Activated CD8-positive, alpha-beta memory T cell treated with anti-CD3 and anti-CD28 coated beads, Interleukin-2, amount 50 U/mL, for 1 hour (primary cell): ENCODE results near the gene BCOR.

Source experiments
- DNase-seq: peaks from one replicate; pipeline ENCODE4 v3.0.0-alpha.2; 2020; ENCODE audit errors: extremely low read depth

BCOR gene

DNA sequence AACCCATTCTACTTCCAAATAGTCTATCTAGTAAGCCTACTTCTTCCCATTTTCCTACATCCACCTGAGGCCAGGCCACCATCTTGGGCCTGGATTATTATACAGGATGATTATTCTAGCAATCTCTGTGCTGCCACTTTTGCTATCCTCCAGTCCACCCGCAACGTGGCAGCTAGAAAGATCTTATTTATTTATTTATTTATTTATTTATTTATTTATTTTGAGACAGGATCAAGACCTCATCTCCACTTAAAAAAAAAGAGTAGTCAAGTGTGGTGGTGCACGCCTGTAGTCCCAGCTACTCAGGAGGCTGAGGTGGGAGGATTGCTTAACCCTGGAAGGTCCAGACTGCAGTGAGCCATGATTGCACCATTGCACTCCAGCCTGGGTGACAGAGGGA, 15.2 kb upstream of the BCOR start:
- no peak for DNase-seq

- DNase-seq: no peak
These were observed 14.1 kb upstream of the BCOR start for GRCh38 chrX:40111868-40112267.

DNA sequence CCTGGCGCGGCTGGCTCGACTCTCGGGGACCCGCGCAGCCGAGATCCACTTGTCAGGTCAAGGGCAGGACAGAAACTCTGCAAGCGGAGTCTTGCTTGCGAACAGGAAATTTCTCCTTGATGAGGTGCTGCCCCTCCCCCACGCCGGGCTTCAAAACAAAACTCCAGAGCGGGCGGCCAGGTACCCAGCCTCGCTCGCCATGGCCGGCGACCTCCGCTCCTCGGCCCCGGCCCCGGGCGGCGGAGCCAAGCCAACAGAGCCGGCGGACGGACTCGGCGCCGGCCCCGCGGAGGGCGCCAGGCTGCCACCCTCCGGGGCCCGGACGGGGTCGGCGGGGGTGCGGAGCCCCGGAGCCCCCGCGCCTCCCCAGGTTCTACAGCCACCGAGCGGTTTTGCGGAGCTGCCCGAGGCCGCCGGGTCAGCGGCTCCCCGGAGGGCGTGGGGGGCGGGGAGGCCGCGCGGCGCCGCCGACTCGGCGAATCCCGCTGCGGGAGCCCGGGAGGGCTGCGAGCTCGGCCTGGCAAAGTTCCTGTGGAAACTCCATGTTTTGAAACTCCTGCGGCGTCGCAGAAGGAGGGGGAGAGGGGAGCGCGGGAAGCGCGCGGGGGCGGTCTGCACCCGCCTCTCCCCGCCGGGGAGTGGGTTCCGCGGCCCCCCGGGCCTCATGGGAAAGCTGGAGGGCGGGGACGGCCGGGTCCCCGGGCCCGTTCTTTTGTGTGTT, 11.7 kb upstream of the BCOR start:
- no peak for DNase-seq

- DNase-seq: no peak
These were observed 11.2 kb upstream of the BCOR start for GRCh38 chrX:40108959-40109287.

DNA sequence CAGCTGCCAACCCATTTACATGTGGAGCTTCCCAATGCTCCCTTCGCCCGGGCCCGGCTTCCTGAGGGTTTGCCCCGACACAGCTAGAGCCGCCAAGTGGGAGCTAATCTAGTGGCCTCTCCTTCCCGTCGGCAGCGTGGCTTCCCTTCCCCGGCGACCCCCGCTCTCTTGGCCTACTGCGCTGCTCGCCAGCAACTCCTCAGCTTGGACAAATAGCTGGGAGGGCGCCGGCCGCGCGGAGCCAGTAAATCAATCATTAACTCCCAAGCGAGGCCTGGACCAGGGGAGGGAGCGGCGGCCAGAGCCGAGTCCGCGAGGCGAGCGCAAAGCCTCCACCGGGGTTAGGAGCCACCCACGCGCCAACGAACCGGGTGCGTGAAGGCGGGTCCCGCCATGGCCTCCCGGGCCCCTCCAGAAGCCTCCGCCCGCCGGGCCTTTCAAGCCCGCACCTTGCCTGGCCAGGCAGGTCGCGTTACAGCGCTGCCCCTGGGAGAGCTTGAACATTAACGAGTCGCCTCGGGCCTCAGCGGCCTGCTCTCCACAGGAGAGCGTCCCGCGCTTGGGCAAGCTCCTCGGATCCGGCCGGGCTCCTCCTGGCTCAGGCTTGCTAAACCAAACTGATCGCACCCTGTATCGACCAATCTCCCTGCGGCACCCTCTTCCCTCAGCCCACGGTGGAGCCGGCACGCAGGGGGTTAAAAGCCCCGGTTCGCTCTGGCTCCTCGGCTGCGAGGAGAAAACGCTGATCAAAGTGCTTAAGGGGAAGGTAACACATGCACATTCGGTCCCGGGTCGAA, 10.6 kb upstream of the BCOR start:
- no peak for DNase-seq

DNA sequence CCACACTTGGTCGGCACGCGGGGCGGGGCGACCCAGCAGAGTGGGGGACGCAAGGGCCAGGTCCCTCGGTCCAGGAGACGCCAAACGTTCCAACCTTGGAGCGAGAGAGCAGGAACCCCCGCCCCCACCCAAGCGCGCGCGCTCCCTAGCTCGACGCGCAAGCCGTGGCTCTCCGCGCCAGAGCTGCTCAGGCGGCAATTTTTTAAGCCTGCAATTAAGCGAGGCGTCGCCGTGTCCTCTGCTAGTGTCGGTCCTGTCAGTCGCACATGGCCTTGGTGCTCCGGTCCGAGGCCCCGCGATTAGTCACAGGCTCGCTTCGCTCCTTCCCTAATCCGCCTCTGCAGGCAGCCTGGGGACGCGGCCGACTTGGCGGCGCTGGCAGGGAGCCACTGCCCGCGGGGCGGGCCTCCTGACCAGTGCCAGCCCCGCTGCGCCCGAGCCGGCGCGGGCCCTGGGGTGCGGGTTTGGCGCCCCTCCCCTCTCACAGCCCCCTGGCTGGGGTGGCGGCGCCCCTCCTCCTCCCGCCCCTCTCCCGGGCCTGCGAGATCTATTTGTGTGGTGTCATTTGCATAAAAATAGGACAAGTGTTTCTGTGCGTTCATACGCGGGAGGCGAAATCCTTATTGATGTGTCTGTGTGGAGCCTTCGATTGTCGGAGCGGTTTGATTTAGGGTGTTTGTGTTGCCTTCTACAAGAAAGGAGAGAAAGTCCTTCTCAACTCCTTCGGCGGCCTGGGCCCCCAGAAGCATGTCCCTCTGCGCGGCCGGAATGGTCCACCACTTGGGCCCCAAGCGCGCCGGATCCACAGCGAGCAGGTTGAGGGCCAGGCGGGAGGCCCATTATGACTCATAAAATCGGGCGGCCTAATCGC, 9.8 kb upstream of the BCOR start:
- no peak for DNase-seq

GRCh38 chrX:40106676-40107290, 9.0 kb upstream of the BCOR start:
- no peak for DNase-seq

- DNase-seq: no peak
These were observed 8.3 kb upstream of the BCOR start for GRCh38 chrX:40105835-40106675.

DNA sequence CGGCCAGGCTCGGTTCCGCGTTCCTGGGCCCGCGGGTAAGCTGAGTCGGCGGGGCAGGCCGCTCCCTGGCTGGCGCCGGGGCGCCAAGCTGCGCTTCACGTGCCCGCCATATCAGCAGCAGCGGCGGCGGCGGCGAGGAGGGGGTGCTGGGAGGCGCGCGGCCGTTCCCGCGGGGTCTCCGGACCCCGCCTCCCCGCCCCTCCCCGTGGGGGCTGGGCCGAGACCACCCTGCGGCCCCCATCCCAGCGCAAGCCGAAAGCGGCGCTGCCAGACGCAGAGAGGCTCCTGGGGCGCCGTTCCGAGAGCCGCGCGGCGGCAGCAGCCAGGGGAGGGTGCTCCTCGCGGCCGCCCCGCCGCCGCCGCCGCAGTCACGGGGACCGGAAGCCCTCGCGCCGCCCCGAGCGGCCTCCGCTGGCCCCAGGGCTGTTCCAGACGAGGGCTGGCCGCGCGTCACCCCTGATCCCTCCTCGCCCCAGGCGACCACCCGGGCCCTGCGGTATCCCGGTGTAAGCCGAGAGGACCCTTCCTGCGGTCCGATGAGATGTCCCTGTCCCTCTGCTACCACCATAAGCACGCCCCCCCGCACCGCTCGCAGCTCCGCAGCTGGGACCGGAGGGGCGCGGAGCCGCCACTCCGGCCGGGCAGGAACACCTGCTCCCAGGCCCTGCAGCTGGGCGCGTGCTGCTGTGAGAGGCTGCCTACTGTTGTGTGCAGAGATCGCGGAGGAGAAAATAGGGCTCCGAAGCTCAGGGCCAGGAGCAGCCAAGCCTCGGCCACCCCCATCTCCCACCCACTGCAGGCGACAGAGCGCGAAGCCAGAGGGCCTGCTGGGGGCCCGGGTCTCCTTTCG, 7.5 kb upstream of the BCOR start:
- no peak for DNase-seq

DNA sequence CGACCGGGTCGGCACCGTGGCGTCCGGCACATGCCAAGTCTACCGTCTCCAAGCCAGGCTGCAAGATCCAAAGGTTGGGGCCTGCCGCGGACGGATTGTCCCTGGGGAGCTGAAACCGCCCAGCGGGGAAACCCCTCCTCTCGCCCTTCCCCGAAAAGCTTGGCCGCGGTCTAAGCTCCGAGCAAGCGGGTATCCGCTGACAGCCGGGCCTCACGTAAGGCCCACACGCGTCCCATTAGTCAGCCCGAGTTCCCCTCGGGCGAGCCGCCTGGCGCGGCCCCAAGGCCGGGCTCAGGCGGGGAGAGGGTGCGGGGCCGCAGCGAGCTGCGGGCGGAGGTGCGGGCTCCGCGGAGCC, 6.8 kb upstream of the BCOR start:
- DNase-seq: no peak

- no peak for DNase-seq
These were observed 6.0 kb upstream of the BCOR start for GRCh38 chrX:40103565-40104323.

DNA sequence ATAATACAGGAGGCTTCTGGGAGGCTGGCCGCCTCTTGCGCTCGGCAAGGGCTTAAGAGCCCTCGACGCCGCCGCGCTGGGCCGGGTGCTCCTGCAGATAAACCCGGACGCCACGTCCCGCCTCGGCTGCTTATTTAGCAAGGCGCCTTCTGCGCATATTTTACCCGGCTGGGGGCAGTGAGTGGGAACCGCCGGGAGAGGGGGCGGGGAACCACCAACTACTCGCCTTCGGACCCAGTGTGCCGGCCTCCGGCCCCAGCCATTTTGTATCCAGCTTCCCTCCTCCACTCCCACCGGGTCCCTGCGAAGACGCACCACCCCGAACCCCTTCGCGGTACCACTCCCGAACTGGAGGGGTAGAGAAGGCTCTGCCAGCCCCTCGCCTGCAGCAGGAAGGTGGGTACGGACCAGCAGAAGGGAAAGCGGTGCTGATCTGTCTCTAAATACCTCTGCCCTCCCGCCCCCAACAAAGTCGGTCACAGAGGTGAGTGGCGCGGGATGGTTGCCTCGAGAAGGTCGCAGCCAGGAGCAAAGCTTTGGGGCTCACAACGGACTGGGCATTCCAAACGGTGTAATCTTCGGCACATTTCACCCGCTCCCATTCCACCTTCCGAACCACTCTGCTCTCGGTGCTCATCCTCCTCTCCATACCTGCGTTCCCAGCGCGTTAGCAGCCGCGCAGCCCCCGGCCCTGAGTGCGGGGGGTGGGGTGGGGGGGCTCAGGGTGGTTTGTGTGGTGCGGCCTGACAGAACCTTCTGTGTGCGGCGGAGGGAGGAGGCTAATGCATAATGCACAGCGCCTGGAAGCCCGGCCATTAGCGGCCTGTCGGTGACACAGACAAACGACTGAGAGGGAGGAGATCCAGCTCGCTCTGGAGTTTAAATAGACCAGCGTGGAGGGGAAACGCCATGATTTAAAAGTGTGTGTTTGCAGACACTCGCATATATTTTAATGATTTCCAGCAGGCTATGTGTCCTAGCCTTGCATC, 4.9 kb upstream of the BCOR start:
- DNase-seq: no peak

DNA sequence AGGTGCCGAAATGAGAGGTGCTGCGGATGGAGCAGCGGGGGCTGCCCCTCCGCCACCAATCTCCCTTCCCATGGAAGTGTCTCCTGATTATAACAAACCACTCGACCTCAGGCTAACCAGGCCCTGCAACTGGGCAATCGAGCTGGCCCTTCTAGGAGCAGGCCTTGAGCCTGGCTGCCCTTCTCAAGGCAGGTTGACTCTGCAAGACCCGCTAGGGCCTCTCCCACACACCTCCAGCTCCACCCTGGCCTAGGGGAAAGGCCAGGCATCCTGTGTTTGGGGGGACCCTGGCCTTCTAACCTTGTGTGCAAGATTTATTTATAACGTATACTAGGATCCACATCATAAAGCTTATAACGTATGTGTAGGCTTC, 3.7 kb upstream of the BCOR start:
- no peak for DNase-seq

DNA sequence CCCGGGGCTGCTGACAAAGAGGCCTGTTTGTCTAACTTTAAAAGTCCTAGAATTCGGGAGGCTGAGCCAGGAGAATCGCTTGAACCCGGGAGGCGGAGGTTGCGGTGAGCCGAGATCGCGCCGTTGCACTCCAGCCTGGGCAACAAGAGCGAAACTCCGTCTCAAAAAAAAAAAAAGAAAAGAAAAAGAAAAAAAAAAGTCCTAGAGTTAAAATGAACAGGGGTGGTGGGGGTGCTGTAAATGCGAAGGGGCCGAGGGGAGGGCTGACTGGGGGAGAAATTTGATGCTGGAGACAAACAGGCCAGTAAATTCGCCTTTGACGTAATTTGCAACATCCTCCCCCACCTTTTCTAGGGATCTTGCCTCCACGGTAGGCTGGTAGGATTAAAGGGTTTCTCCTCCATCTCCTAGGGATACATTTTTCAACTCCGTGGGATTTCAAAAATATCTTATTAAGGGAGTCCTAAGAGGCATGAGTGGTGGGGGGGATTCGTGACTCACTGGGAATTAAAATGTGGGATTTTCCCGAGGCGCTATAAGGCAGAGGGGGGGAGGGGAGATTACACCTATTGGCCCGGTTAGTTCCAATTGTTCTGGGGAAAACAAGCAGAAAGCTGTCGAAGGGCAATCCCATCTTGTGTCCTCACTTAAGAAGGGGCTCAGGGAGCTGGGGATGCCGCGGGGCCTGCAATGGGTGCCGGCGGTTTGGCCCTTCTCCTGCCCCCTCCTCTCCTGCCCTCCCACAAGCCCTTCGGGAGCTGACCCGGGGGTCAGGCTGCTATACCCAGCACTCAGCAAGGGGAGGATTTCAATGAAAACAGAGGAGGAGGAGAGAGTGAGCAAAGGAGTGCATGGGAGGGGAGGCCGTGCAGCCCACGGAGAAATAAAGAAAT, 3.0 kb upstream of the BCOR start:
- no peak for DNase-seq

DNA sequence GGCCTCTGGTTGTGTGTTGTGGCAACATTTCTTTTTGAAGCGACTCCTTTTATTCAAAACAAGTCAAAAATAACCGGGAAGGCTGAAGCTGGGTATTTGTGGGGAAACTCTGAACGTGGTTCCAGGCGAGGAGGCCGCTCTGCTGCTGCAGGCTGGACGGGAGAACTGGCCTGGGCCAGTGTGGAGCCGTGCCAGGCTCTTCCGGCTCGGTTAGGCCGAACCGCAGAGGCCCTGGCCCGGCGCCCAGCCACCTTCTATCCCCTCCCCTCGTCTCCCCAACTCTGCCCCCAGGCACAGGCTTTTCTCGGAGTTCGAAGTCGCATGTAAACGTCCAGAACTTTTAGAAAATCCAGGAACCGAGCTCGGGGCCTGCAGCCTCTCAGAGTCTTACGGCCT, 2.4 kb upstream of the BCOR start:
- DNase-seq: no peak

GRCh38 chrX:40099055-40099958, 1.5 kb upstream of the BCOR start:
- DNase-seq: no peak
